ENCODE measurements around the gene B4GALNT4. TPM values are rescaled to one million over a fixed set of nuclear protein-coding genes. Genes with fewer than 3 reads are reported as not detected.
"Not testable (repeated sequence)": the region's sequence is repeated elsewhere in the genome, so short reads cannot be mapped to it uniquely, and the experiment has no call there.

The B4GALNT4 gene
- total RNA-seq, 1 donor from 2014 or later = 0.38 TPM

DNA sequence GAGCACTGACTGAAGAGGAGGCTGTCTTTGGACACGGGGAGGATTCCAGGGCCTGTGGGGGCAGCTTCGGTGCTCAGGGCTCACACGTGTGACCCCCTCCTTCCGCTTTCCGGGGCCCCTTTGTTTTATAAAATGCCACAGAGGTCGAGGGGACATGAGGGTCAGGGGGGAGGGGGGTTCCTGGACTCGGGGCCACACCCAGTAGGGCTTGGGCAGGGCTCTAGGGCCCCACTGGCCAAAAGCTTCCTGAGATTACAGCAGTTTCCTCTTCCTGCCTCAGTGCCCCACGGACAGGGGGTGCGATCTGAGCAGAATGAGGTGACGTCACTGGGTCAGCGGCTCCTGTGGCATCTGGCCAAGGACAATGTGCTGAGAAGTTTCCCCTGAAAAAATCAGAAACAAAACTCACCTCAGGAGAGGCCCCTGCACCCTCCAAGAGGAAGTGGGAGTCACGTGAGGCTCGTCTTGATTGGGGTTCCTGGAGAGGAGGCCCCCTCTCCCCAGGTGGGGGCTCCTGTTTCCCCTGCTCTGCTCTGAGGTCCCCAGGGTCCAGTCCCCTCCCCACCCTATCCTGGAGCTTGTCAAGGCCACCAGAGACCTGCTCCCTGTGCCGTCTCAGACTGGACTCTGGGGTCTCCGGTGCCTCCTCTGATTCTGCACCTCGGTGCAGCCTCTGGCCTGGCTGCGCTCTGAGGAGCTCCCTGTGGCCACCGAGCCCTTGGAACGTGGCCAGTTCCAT lies 42.3 kb upstream of the B4GALNT4 start:
- DNase-seq = peak; percentile 88
- Histone ChIP-seq H3K27me3 (ENCODE audit: low read depth) (no peaks in the 10 kb centered on the region), H3K27ac (peak overlapping the region; percentile 95), H3K36me3 (no peaks in the 10 kb centered on the region), H3K9me3 (no peaks in the 10 kb centered on the region), H3K4me3 (peak overlapping the region; percentile 28), H3K4me1 (peaks cover 41% of the 10 kb centered on the region)
- TF ChIP-seq, protein P1, sequence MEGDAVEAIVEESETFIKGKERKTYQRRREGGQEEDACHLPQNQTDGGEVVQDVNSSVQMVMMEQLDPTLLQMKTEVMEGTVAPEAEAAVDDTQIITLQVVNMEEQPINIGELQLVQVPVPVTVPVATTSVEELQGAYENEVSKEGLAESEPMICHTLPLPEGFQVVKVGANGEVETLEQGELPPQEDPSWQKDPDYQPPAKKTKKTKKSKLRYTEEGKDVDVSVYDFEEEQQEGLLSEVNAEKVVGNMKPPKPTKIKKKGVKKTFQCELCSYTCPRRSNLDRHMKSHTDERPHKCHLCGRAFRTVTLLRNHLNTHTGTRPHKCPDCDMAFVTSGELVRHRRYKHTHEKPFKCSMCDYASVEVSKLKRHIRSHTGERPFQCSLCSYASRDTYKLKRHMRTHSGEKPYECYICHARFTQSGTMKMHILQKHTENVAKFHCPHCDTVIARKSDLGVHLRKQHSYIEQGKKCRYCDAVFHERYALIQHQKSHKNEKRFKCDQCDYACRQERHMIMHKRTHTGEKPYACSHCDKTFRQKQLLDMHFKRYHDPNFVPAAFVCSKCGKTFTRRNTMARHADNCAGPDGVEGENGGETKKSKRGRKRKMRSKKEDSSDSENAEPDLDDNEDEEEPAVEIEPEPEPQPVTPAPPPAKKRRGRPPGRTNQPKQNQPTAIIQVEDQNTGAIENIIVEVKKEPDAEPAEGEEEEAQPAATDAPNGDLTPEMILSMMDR (IDR thresholded peaks at IDR 0.05) = no peak
- ATAC-seq = peak; percentile 88 to 90
- intact Hi-C loops (cut with DNase I) = no loop called here

DNA sequence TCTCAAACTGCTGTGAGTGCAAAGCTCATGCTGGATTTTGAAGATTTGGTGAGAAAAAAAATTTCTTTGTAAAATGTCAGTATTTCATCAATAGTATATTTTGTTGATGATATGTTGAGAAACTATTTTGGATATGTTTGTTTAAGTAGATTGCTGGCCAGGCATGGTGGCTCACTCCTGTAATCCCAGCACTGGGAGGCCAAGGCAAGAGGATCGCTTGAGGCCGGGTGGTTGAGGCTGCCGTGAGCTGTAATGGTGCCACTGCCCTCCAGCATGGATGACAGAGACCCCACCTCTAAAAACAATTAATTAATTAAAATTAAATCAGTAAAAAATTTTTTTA lies 41.7 kb upstream of the B4GALNT4 start:
- Histone ChIP-seq H3K36me3 (no peaks in the 10 kb centered on the region), H3K27me3 (ENCODE audit: low read depth) (no peaks in the 10 kb centered on the region), H3K9me3 (no peaks in the 10 kb centered on the region), H3K4me3 (peak overlapping the region; percentile 28), H3K27ac (peak overlapping the region; percentile 95), H3K4me1 (peaks cover 41% of the 10 kb centered on the region)
- DNase-seq (no peak), ATAC-seq (no peak)
- intact Hi-C loops (cut with DNase I) = no loop called here
- TF ChIP-seq, protein P1 (IDR thresholded peaks at IDR 0.05) = no peak

DNA sequence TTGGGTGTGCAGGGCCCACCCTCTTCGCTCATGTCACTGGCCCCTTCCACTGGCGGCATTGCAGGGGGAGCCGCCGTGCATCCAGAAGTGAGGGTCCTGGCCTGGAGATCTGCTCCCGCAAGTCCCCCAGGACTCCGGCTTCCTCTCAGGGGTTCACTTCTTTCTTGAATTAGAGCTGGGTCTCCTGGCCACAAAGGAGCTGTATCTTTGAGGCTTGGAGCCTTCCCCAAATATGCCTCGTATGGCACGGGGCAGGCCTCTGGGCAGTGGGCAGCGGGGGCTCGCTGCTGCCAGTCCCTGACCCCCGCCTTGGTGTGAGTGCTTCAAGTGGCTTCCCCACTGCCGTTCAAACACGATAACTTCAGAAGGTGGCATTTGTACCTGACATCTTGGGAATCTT lies 41.3 kb upstream of the B4GALNT4 start:
- H3K4me3 ChIP-seq = no peak overlapping the region
- TF ChIP-seq, protein P1 (IDR thresholded peaks at IDR 0.05) = no peak
- intact Hi-C loops (cut with DNase I) = no loop called here
- DNase-seq (no peak), ATAC-seq (no peak)
- H3K4me1 ChIP-seq = peaks cover 41% of the 10 kb centered on the region
- peak overlapping the region; percentile 95 for H3K27ac ChIP-seq
- no peaks in the 10 kb centered on the region for H3K27me3 ChIP-seq (ENCODE audit: low read depth)
- H3K9me3 ChIP-seq = no peaks in the 10 kb centered on the region
- H3K36me3 ChIP-seq = no peaks in the 10 kb centered on the region

DNA sequence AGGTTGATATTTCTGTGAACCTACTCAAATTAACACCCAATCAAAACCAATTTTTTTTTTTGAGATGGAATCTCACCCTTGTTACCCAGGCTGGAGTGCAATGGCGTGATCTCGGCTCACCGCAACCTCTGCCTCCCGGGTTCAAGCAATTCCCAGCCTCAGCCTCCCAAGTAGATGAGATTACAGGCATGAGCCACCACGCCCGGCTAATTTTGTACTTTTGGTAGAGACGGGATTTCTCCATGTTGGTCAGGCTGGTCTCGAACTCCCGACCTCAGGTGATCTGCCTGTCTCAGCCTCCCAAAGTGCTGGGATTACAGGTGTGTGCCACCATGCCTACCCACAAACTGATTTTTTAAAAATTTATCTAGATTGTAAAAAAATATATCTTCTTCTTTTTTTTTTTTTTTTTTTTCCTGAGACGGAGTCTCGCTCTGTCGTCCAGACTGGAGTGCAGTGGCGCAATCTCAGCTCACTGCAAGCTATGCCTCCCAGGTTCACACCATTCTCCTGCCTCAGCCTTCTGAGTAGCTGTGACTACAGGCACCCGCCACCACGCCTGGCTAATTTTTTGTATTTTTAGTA lies 40.7 kb upstream of the B4GALNT4 start:
- intact Hi-C loops (cut with DNase I); H3K36me3 ChIP-seq; H3K9me3 ChIP-seq; ATAC-seq; H3K27ac ChIP-seq; H3K4me3 ChIP-seq; DNase-seq; H3K27me3 ChIP-seq (ENCODE audit: low read depth): not testable (repeated sequence)
- H3K4me1 ChIP-seq = peaks cover 41% of the 10 kb centered on the region

DNA sequence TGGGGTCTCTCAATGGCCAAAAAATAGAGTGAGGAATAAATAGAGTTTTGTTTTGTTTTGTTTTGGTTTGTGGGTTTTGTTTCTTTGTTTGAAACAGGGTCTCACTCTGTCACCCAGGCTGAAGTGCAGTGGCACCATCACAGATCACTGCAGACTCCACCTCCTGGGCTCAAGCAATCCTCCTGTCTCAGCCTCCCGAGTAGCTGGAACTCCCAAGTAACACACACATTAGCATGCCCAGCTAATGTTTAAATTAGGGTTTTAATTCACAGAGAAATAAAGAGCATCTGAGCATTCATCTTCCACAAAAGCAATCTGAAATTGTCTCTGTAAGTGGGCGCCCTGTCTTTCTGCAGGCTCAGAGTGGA lies 39.4 kb upstream of the B4GALNT4 start:
- Histone ChIP-seq H3K27ac (no peak overlapping the region), H3K9me3 (no peaks in the 10 kb centered on the region), H3K4me3 (no peak overlapping the region), H3K4me1 (peaks cover 31% of the 10 kb centered on the region), H3K36me3 (no peaks in the 10 kb centered on the region), H3K27me3 (ENCODE audit: low read depth) (no peaks in the 10 kb centered on the region)
- TF ChIP-seq, protein P1 (IDR thresholded peaks at IDR 0.05) = no peak
- intact Hi-C loops (cut with DNase I) = no loop called here
- ATAC-seq (no peak), DNase-seq (no peak)

DNA sequence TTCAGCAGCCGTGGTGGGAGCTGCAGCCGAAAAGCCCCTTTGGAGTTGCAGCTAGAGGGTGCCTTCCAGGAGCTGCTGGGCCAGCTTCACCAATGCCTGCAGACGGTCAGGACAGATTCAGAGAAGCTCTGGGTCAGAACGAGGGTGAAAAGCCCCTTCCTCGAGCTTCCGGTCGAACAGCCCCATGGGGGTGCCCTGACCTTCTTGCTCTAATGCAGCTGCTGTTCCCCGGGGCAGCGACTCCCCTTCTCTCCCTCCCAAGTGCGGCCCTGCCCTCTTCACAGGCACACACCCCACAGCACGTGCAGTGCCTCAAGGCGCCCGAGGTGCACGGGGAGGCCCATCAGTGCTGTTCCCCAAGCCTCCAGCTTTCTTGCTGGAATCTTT lies 39.0 kb upstream of the B4GALNT4 start:
- ATAC-seq = no peak
- H3K9me3 ChIP-seq = no peaks in the 10 kb centered on the region
- intact Hi-C loops (cut with DNase I) = no loop called here

More for the DNA sequence above, 39.0 kb upstream of the B4GALNT4 start:
- Histone ChIP-seq H3K27me3 (ENCODE audit: low read depth) (no peaks in the 10 kb centered on the region), H3K36me3 (no peaks in the 10 kb centered on the region), H3K27ac (no peak overlapping the region), H3K4me3 (no peak overlapping the region), H3K4me1 (peaks cover 29% of the 10 kb centered on the region)
- TF ChIP-seq, protein P1 (IDR thresholded peaks at IDR 0.05) = no peak
- no peak for DNase-seq

Measured in lower lobe of right lung (tissue), 2 donors.